Measurements from ENCODE around the gene EPN2. TPM values are rescaled to one million over a fixed set of nuclear protein-coding genes. Genes with fewer than 3 reads are reported as not detected.

The EPN2 gene
- total RNA-seq, 1 donor from 2014 or later, result 53.9 TPM

- Mint-ChIP-seq H3K36me3 (peaks cover 4% of the 10 kb centered on the region), H3K27me3 (no peaks in the 10 kb centered on the region), H3K9me3 (no peaks in the 10 kb centered on the region), H3K27ac (no peak overlapping the region), H3K4me3 (no peak overlapping the region), H3K4me1 (ENCODE audit: unreplicated experiment) (peaks cover 8% of the 10 kb centered on the region)
- TF ChIP-seq, protein P1, sequence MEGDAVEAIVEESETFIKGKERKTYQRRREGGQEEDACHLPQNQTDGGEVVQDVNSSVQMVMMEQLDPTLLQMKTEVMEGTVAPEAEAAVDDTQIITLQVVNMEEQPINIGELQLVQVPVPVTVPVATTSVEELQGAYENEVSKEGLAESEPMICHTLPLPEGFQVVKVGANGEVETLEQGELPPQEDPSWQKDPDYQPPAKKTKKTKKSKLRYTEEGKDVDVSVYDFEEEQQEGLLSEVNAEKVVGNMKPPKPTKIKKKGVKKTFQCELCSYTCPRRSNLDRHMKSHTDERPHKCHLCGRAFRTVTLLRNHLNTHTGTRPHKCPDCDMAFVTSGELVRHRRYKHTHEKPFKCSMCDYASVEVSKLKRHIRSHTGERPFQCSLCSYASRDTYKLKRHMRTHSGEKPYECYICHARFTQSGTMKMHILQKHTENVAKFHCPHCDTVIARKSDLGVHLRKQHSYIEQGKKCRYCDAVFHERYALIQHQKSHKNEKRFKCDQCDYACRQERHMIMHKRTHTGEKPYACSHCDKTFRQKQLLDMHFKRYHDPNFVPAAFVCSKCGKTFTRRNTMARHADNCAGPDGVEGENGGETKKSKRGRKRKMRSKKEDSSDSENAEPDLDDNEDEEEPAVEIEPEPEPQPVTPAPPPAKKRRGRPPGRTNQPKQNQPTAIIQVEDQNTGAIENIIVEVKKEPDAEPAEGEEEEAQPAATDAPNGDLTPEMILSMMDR (conservative IDR thresholded peaks at IDR 0.05), result no peak
- DNase-seq (ENCODE audit: extremely low spot score, unreplicated experiment), result no peak
Measured at GRCh38 chr17:19304751-19305150, 67.6 kb downstream of the EPN2 start.

GRCh38 chr17:19305256-19305655, 68.1 kb downstream of the EPN2 start:
- no peaks in the 10 kb centered on the region for H3K27me3 Mint-ChIP-seq
- peaks cover 8% of the 10 kb centered on the region for H3K4me1 Mint-ChIP-seq (ENCODE audit: unreplicated experiment)
- TF ChIP-seq, protein P1 (conservative IDR thresholded peaks at IDR 0.05), result no peak
- no peak for DNase-seq (ENCODE audit: extremely low spot score, unreplicated experiment)
- no peak overlapping the region for H3K27ac Mint-ChIP-seq
- H3K9me3 Mint-ChIP-seq, result no peaks in the 10 kb centered on the region
- peaks cover 6% of the 10 kb centered on the region for H3K36me3 Mint-ChIP-seq
- H3K4me3 Mint-ChIP-seq, result no peak overlapping the region

DNA sequence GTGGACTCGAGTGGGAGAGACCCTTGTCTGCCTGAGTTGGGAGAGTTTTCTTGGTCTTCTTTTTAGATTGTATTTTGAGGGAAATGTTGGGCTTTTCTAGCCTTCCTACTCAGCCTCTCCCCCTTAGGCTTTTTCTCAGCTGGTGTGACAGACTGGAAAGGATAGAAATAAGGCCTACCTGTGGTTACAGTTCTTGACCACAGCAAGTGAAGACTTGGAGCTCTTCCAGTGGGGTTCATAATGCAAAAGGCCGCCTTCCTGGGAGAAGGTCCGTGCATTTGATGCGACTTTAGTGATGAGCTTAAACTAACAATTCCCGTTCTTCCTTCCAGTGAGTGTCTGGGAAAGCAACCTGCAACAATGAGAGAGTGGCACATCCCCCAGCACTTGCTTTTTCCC, 68.6 kb downstream of the EPN2 start:
- Mint-ChIP-seq H3K4me1 (ENCODE audit: unreplicated experiment) (peaks cover 8% of the 10 kb centered on the region), H3K9me3 (no peaks in the 10 kb centered on the region), H3K27me3 (no peaks in the 10 kb centered on the region), H3K4me3 (no peak overlapping the region), H3K27ac (no peak overlapping the region), H3K36me3 (peaks cover 6% of the 10 kb centered on the region)
- DNase-seq (ENCODE audit: extremely low spot score, unreplicated experiment), result no peak
- TF ChIP-seq, protein P1 (conservative IDR thresholded peaks at IDR 0.05), result no peak

GRCh38 chr17:19306160-19307111, 69.3 kb downstream of the EPN2 start:
- H3K27ac Mint-ChIP-seq, result no peak overlapping the region
- TF ChIP-seq, protein P1 (conservative IDR thresholded peaks at IDR 0.05), result no peak

DNA sequence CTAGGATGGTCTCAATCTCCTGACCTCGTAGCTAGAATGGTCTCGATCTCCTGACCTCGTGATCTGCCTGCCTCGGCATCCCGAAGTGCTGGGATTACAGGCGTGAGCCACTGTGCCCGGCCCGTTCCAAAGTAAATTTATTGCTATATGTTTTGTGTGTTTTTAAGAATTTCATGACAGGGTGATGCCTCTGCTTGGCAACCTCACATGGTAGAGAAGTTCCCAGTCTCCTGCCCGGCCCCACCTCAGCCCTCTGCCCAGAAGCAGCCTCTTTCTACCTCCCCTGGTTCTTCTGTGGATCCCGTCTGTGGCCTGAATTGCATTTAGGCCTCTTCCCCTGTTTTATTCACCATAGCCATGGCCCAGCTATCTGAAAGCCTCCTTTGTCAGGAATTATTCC, 70.4 kb downstream of the EPN2 start:
- TF ChIP-seq, protein P1 (conservative IDR thresholded peaks at IDR 0.05), result no peak
- no peaks in the 10 kb centered on the region for H3K9me3 Mint-ChIP-seq
- no peak overlapping the region for H3K4me3 Mint-ChIP-seq
- peaks cover 6% of the 10 kb centered on the region for H3K36me3 Mint-ChIP-seq
- no peaks in the 10 kb centered on the region for H3K27me3 Mint-ChIP-seq
- no peak for DNase-seq (ENCODE audit: extremely low spot score, unreplicated experiment)
- H3K4me1 Mint-ChIP-seq (ENCODE audit: unreplicated experiment), result peaks cover 5% of the 10 kb centered on the region
- H3K27ac Mint-ChIP-seq, result no peak overlapping the region

More at GRCh38 chr17:19306160-19307111, 69.3 kb downstream of the EPN2 start:
- H3K27me3 Mint-ChIP-seq, result no peaks in the 10 kb centered on the region
- peaks cover 6% of the 10 kb centered on the region for H3K36me3 Mint-ChIP-seq
- H3K4me3 Mint-ChIP-seq, result no peak overlapping the region
- peaks cover 5% of the 10 kb centered on the region for H3K4me1 Mint-ChIP-seq (ENCODE audit: unreplicated experiment)
- no peaks in the 10 kb centered on the region for H3K9me3 Mint-ChIP-seq
- no peak for DNase-seq (ENCODE audit: extremely low spot score, unreplicated experiment)
